GM18507 (cell line): ENCODE results near the gene STIL.
"Not testable (repeated sequence)": the region's sequence is repeated elsewhere in the genome, so short reads cannot be mapped to it uniquely, and the experiment has no call there.

Source experiments
- DNase-seq: peaks from one replicate; pipeline ENCODE4 v3.0.0; 2011; ENCODE audit warnings: low read depth; ENCODE audit not compliant: insufficient read length; ENCODE audit errors: extremely low spot score
- FAIRE-seq: peaks from 2 replicates; lab custom pipeline; 2011; peaks lifted over from hg19 to GRCh38; lab: Jason Lieb, UNC

STIL gene

DNA sequence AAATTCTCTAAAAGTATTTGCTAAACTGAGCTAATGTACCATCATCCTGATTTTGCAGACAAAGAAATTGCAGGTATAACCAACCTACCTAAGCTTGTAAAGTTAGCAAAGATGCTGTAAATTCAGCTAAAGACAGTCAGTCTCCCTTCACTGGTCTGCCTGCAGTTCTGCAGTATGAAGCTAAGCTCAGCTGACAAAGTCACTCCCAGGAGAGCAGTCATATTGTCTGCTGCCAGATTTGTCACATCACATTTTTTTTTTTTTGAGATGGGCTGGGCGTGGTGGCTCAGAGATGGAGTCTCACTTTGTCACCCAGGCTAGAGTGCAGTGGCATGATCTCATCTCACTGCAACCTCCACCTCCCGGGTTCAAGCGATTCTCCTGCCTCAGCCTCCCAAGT is 10.7 kb upstream of the STIL start:
- DNase-seq = no peak

DNA sequence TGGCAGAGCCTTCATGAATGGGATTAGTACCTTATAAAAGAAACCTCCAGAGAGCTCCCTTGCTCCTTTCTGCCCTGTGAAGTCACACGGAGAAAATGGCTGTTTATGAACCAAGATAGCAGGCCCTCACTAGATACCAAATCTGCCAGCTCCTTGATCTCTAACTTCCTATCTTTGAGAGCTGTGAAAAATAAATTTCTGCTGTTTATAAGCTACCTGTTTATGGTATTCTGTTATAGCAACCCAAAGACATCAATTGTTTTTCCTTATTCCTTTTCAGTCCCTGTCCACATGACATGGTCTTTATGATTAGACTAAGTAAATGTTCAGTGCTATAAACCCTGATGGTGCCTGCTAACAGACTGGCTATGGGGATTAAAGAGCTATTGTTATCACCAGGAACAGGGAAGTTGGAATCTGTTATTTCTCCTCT is 9.7 kb upstream of the STIL start:
- FAIRE-seq (no peak), DNase-seq (no peak)

More for the DNA sequence above, 10.7 kb upstream of the STIL start:
- no peak for FAIRE-seq

DNA sequence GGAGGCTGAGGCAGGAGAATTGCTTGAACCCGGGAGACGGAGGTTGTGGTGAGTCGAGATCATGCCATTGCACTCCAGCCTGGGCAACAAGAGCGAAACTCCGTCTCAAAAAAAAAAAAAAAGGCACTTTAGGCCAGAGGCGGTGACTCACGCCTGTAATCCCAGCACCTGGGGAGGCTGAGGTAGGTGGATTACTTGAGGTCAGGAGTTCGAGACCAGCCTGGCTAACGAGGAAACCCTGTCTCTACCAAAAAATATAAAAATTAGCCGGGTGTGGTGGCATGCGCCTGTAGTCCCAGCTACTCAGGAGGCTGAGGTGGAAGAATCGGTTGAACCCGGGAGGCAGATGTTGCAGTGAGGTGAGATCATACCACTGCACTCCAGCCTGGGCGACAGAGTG is 6.0 kb upstream of the STIL start:
- not testable (repeated sequence) for FAIRE-seq, DNase-seq

DNA sequence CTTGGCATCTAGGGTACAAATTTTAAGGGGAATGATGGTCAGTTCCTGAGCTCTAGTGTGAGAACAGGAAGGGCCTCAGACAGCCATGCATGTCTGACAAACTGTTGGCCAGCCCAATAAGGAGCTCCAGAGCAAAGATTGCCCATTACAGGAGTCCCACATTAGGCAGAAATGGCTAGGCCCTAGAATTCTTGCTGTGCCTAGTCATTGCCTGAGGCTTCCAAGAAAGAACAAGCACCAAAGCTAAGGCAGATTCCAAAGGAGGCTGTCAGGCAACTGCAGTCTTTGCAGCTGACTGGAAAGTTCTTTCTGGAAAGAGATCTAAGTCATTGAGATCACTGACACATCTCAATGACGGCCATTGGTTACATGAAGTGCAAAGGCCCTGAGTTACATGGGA is 3.9 kb upstream of the STIL start:
- no peak for FAIRE-seq
- DNase-seq = no peak

DNA sequence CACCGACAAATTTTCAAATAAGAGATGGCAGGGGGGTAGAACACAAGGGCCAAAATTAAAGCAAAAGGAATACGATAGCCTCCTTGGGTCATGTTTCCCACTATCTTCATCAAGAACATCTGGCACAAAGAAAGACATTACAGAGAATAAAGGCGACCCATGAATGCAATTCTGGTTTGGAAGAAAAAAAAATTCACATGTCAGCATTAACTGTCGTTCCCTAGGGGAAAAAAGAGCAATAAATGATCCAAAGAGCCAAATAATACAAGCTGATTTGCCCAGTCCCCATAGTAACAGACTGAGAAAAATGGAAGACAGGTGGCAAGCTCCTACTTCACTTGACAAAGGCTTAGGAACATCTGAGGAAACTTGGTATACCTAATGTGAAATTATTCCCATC is 4.5 kb downstream of the STIL start:
- FAIRE-seq (no peak), DNase-seq (no peak)

DNA sequence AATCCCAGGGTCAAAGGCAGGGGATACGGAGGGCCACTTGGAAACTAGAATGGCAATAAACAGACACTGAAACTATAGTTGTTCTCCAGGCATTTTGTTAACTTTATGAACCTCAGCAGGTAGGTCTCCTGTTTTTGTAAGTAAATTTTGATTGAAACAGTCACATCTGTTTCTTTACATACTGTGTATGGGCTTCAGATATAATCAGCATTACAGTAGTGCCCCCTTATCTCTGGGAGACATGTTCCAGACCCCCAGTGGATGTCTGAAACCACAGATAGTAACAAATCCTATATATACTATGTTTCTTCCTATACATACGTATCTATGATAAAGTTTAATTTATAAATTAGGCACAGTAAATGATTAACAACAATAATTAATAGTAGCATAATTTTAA is 11.5 kb downstream of the STIL start:
- DNase-seq (no peak), FAIRE-seq (no peak)

DNA sequence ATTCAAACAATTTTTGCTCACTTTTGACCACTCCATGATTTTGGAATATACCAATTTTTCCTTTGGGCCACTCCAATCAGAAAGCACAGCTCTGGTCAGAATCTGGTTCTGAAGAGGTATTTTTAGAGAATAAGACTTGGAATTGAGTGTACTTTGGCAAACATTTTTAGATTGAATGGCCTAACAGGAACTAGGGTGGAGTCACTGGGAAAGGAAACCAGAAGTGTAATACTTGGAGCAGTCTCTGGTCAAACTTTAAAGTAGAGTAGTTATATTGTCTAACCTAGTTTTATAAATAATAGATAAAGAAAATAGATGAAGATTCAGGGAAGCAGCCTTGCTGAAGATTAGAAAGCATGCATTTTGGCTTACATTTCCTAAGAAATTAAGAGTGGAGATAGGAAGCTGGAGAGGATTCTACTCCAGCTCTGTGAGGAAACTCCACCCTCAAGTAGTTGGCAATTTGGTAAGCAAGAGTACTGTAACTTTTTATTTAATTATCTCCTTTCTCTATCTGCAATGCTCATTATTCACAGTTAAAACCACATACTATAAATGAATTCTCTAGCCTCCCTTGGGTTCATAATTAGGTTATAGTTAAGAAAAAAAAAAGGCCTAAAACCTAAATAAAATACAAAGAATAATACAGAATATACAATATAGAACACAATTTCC is 15.8 kb downstream of the STIL start:
- DNase-seq (no peak), FAIRE-seq (no peak)

DNA sequence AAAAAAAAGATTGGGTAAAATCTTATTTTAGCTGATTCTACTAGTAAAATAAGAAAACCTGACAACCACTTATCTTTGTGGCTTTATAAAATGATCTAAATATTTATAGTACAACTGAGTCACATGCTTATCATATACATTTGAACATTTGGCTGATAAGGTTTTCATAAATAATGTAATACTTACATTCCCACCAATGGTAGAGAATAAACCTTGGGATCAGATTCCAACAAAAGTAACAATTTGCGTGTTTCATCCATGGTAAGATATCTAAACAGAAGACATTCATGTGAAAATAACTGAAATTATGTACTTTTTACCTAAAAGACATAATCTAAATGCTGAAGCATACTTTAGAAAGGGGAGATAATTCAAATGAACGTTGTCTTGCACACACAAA is 18.4 kb downstream of the STIL start:
- no peak for FAIRE-seq
- DNase-seq = no peak

DNA sequence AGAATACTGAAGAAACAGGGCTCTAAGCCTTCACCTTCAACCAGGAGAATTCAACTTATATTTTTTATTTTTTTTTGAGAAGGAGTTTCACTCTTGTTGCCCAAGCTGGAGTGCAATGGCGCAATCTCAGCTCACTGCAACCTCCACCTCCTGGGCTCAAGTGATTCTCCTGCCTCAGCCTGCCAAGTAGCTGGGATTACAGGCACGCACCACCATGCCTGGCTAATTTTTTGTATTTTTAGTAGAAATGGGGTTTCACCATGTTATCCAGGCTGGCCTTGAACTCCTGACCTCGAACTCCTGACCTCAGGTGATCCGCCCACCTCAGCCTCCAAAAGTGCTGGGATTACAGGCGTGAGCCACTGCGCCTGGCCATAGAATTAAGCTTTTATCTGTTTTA is 19.1 kb downstream of the STIL start:
- not testable (repeated sequence) for FAIRE-seq

DNA sequence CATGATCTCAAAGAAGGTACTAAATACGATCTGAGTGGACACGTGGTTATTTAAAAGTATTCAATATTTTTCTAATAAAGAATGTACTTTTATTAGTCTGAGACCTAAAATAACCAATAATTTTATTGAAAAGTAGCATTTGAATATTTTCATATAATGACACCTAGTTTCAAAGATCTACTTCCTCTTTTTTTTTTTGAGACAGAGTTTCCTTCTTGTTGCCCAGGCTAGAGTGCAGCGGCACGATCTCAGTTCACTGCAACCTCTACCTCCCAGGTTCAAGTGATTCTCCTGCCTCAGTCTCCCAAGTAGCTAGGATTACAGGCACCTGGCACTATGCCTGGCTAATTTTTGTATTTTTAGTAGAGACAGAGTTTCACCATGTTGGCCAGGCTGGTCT is 25.8 kb downstream of the STIL start:
- not testable (repeated sequence) for DNase-seq, FAIRE-seq

More for the DNA sequence above, 19.1 kb downstream of the STIL start:
- DNase-seq = not testable (repeated sequence)

DNA sequence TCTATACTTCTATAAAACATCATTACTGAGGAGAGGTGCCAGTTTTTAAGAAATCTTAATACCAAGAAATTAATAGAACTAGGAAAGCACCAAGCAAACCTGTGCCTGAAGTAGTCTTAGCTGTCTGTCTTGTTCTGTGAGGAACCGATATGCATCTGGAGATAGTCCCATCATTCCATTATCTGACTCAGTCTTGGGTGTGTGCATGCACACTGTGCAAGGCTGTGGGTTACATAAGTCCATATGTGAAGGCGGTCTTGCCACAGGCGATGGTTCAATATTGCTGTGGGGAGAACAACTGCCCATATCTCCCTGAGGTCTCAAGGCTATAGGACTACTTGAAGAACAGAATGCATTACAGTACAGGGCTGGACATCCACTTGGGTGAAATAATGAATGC is 33.8 kb downstream of the STIL start:
- FAIRE-seq (no peak), DNase-seq (no peak)

DNA sequence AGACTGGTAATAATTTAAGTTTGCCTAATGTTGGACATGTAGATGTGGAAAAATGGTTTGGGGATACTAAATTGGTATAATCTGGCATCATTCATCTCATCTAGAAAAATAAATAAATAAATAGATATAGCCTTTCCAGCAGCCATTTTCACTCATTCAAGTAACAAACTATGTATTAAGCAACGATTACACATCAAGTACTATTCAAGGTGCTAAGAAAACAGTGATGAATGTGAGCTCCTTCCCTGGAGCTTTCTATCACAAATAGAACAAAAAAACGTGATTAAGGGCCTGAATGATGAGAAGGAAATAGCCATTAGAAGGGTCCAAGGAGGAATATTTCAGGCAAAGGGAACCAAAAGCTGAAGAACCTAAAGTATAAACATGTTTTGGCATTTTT is 37.1 kb downstream of the STIL start:
- FAIRE-seq (no peak), DNase-seq (no peak)

DNA sequence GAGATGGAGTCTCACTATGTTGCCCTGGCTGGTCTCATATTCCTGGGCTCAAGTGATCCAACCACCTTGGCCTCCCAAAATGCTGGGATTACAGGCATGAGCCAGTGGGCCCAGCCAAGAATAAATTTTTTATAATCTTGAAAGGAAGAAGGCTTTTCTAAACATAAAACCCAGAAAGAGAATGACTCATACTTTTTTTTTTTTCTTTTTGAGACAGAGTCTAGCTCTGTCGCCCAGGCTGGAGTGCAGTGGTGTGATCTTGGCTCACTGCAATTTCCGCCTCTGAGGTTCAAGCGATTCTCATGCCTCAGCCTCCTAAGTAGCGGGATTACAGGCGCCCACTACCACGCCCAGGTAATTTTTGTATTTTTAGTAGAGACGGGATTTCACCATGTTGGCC is 38.1 kb downstream of the STIL start:
- not testable (repeated sequence) for FAIRE-seq, DNase-seq

DNA sequence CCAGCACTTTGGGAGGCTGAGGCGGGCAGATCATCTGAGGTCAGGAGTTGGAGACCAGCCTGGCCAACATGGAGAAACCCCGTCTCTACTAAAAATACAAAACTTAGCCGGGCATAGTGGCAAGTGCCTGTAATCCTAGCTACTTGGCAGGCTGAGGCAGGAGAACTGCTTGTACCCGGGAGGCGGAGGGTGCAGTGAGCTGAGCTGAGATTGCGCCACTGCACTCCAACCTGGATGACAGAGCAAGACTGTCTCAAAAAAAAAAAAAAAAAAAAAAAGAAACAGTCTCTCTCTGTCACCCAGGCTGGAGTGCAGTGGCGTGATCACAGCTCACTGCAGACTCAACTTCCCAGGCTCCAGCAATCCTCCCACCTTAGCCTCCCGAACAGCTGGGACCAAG is 48.4 kb downstream of the STIL start:
- not testable (repeated sequence) for DNase-seq, FAIRE-seq

DNA sequence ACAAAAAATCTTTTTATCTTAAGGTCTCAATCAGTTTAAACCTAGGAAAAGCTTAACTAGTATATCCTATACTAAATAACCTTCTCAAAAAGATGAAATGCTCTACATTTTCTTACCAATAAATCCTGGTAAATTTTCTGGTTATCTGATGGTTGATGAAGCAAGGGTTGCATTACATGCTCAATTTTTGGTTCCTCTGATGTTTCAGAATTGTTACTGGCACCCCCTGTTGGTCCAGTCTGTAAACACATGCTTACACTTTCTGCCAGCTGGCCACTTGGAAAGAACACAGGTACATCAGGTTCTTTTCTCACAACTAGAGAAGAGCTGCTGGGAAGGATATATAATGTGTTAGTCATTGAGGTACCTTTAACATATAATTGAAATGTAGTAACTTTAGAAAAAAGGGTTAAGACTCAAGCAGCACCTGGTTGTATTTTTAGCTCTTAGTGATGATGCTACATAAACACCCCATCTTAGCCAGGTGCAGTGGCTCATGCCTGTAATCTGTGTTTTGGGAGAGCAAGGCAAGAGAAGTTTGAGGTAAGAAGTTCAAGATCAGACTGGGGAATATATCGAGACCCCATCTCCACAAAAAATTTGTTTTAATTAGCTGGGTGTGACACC is 51.0 kb downstream of the STIL start:
- FAIRE-seq (peak; percentile 67), DNase-seq (no peak)

DNA sequence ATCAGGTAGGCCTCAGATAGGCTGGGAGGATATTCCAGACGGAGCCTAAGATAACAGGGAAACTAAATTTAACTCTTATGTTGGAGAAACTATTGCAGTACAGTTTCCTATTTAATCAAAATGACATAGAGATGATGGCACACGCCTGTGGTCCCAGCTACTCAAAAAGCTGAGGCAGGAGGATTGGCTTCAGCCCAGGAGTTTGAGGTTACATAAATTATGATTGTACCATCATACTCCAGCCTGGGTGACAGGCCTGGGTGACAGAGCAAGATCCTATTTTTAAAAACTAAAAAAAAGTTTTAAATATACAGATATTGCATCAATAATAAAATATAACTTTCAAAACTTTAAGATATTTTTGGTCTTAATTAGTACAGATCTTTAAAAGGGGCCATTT is 56.7 kb downstream of the STIL start:
- DNase-seq (no peak), FAIRE-seq (no peak)

DNA sequence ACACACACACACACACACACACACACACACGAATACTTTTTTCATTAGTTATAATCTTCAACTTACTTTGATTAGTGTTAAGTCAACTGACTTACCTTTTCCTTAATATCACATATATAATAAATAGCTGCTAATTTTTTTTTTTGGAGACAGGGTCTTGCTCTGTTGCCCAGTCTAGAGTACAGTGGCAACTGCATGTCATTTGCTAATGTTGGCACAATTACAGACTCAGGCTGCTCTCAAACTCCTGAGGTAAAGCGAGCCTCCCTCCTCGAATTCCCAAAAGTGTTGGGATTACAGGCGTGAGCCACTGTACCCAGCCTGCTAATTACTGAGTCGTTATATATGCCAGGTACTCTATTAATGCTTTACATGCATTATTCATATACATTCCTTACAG is 61.2 kb downstream of the STIL start:
- FAIRE-seq = no peak
- DNase-seq = no peak

DNA sequence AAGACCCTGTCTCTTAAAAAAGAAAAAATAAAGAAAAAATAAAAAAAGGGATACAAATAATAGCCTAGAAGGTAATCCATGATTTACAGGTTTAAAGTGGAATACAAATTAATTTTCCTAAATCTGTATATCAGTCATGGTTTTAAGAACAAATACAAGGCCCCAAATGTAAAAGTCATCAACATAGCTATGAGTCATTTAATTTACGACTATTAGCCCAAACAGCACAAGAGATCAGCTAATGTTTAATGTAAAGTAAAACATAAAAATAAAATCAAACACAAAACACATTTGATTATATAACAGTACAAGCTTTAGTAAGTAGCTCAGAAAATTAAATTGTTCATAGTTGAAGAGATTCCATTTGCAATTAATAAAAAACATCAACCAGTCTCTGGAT is 61.6 kb downstream of the STIL start:
- FAIRE-seq (no peak), DNase-seq (no peak)

DNA sequence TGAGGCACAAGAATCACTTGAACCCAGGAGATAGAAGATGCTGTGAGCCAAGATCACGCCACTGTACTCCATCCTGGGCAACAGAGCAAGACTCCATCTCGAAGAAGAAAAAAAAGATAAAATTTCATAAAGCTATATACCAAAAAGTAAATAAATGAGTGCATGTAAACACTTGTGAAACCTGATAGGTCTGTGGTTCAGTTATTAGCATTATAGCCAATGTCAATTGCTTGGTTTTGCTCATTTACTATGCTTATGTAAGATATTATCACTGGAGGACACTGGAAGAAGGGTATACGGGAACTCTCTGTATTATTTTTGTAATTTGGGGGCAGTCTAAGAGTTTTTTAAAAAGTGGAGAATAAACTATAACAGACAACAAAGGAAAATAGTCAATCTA is 64.2 kb downstream of the STIL start:
- FAIRE-seq (no peak), DNase-seq (no peak)

DNA sequence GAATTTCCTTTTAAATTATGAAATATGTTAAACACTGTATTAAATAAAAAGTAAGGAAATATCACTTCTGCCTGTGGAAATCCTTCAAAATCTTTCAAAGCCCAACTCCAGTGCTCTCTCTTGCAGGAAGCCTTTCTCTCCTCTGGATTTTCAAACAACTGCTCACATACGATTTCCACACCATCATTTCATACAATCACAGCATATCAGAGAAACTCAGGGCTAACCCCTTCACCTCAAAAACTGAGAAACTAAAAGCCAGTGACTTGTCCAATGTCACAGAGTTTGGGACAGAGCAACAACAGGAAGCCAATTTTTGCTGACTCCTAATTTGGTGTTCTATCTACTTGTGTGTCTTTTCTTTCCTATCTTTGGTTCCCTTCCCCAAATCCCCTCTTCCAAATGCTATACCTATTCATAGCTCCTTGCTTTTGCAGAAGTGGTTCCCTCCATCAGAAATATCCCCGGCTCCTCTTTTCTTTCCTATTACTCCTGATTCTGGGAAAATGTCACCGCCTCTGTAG is 69.5 kb downstream of the STIL start:
- FAIRE-seq = no peak

DNA sequence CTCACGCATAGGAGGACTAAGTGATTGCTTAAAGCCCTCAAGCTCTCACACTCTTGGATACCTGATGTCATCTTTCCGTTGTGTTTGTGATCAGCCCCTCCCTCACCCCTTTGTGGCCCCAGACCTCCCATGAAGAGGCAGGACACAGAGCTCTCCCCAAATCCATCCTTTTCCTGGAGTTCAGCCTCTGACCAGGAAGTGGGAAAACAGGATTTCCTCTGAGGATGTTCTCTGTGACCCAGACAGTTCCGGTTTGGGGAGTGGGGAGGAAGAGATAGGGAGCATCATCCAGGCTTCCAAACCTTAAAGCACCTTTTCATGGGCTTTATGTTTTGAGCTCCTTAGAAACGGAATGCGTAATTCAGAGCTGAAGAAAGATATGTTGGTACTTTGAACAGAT is 70.0 kb downstream of the STIL start:
- DNase-seq (no peak), FAIRE-seq (no peak)

More for the DNA sequence above, 69.5 kb downstream of the STIL start:
- DNase-seq = no peak
